Upper lobe of right lung (tissue), 1 donor: ENCODE measurements around the gene NUDT2. TPM values are rescaled to one million over a fixed set of nuclear protein-coding genes. Genes with fewer than 3 reads are reported as not detected.
"Not testable (repeated sequence)": the region's sequence is repeated elsewhere in the genome, so short reads cannot be mapped to it uniquely, and the experiment has no call there.

ENCODE experiments used
- ATAC-seq: fragments of 200-7000 bp; cut with Tn5 transposase; one replicate; pipeline ENCODE4 v1.9.1; 2020; ENCODE audit warnings: mild to moderate bottlenecking, moderate library complexity
- DNase-seq: peaks from one replicate; pipeline ENCODE4 v3.0.0-alpha.2; 2020
- H3K27ac ChIP-seq: fragments of 200-600 bp; one replicate; pipeline ENCODE4 v1.8.0; 2022
- H3K27me3 ChIP-seq: fragments of 200-600 bp; one replicate; pipeline ENCODE4 v1.8.0; 2022; ENCODE audit warnings: mild to moderate bottlenecking
- H3K36me3 ChIP-seq: fragments of 200-600 bp; one replicate; pipeline ENCODE4 v1.8.0; 2022
- H3K4me1 ChIP-seq: fragments of 200-600 bp; one replicate; pipeline ENCODE4 v1.8.0; 2022
- H3K4me3 ChIP-seq: fragments of 200-600 bp; one replicate; pipeline ENCODE4 v1.8.0; 2022; ENCODE audit warnings: mild to moderate bottlenecking
- H3K9me3 ChIP-seq: fragments of 200-600 bp; one replicate; pipeline ENCODE4 v1.8.0; 2022
- intact Hi-C: fragments of 100-400 bp; cut with DNase I; formaldehyde crosslinking; loops from one replicate; pipeline ENCODE4 v1.11.0; 2022
- total RNA-seq: library from RNA; stranded (reverse); fragmentation: NEBNext Ultra II Directional; extraction: Animal tissue kit (Norgen Biotek cat#: 25700); gene quantifications from one replicate; pipeline ENCODE4 v1.2.1, GENCODE V29; 2021
- TF ChIP-seq, protein P1 (sequence below): fragments of 200-600 bp; IDR thresholded peaks from one replicate; pipeline ENCODE4 v1.8.0; 2022; ENCODE audit warnings: antibody characterized with exemption
- donor health status: DM: no; HTN: yes; CAD: no; lungs with severe emphysema.

Gene NUDT2
- total RNA-seq, 1 donor from 2014 or later, result 11.5 TPM

DNA sequence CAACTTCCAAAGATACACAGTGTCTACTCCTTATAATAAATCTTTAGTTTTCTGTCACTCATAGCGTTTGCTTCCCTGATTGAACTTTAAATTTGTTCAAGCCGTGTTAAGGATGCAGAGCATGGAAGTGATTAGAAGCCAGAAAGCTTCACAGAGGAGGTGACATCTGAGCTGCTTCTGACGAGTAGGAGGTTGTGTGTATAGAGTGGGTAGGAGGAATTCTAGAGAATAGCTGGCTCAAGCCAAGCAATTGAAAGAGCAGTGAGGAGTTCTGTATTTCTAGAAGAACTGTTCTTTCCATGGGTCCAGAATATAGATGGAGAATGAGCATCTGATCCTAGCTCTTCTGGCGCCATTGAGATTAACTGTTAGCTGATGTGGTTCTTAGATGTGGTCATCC is 6.0 kb downstream of the NUDT2 start:
- intact Hi-C loops, result no loop called here
- DNase-seq, result no peak
- Histone ChIP-seq H3K36me3 (peaks cover 28% of the 10 kb centered on the region), H3K9me3 (no peaks in the 10 kb centered on the region), H3K27me3 (no peaks in the 10 kb centered on the region), H3K27ac (no peak overlapping the region), H3K4me3 (no peak overlapping the region), H3K4me1 (no peaks in the 10 kb centered on the region)
- ATAC-seq, result no peak
- TF ChIP-seq, protein P1, sequence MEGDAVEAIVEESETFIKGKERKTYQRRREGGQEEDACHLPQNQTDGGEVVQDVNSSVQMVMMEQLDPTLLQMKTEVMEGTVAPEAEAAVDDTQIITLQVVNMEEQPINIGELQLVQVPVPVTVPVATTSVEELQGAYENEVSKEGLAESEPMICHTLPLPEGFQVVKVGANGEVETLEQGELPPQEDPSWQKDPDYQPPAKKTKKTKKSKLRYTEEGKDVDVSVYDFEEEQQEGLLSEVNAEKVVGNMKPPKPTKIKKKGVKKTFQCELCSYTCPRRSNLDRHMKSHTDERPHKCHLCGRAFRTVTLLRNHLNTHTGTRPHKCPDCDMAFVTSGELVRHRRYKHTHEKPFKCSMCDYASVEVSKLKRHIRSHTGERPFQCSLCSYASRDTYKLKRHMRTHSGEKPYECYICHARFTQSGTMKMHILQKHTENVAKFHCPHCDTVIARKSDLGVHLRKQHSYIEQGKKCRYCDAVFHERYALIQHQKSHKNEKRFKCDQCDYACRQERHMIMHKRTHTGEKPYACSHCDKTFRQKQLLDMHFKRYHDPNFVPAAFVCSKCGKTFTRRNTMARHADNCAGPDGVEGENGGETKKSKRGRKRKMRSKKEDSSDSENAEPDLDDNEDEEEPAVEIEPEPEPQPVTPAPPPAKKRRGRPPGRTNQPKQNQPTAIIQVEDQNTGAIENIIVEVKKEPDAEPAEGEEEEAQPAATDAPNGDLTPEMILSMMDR, result no peak

DNA sequence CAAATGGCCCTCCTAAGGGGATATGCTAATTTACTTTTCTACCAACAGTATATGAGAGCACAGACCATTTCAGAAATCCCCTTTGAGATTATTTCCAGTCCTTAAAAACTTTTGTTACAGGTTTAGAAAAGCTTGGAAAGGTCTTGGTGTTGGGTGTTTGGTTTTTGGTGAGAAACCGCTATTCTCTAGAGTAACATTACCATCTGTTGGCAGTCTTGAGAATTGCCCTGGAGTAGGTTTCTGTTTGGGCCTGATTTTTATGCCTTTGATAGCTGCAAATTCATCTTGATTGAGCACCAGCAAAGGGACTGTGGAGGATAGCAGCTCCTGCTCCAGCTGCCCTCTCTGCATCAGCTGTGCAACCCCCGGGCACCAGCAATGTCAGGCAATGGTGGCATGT is 8.0 kb downstream of the NUDT2 start:
- TF ChIP-seq, protein P1, result no peak
- Histone ChIP-seq H3K27ac (no peak overlapping the region), H3K4me1 (peaks cover 3% of the 10 kb centered on the region), H3K36me3 (peaks cover 34% of the 10 kb centered on the region), H3K9me3 (no peaks in the 10 kb centered on the region), H3K4me3 (no peak overlapping the region), H3K27me3 (no peaks in the 10 kb centered on the region)
- intact Hi-C loops, result no loop called here
- no peak for ATAC-seq
- no peak for DNase-seq

GRCh38 chr9:34338079-34338478 is 8.7 kb downstream of the NUDT2 start:
- not testable (repeated sequence) for H3K4me1 ChIP-seq

GRCh38 chr9:34338665-34339385 is 9.5 kb downstream of the NUDT2 start:
- peaks cover 6% of the 10 kb centered on the region for H3K4me1 ChIP-seq
- peaks cover 34% of the 10 kb centered on the region for H3K36me3 ChIP-seq

More at GRCh38 chr9:34338079-34338478, 8.7 kb downstream of the NUDT2 start:
- H3K9me3 ChIP-seq, H3K27me3 ChIP-seq, H3K27ac ChIP-seq, DNase-seq, ATAC-seq, H3K4me3 ChIP-seq, intact Hi-C loops: not testable (repeated sequence)
- H3K36me3 ChIP-seq, result peaks cover 34% of the 10 kb centered on the region

DNA sequence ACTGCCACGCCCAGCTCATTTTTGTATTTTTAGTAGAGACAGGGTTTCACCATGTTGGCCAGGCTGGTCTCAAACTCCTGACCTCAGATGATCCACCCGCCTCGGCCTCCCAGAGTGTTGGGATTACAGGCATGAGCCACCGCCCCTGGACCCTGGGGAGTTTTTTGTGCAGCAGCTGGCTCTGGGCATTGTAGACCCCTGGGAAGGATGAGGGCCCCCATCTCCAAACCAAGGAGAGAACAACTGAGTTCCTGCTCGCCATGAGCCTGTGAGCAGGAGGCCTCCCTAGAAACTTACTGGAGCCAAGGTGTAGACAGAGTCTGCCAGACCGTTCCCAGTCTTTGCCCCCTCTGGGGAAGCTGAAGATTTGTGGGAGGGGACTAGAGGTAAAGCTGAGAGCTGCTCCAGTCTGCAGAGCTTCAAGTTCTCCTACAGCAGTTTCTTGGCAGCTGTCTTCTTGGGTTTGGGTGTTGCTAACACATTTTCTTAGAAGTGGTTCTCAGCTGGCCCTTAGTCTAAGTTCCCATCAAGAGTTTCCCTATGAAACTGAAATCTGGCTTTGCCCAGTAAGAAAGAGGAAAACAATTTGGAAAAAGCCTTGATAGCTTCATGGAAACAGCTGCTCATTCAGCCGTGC is 12.4 kb downstream of the NUDT2 start:
- TF ChIP-seq, protein P1, result no peak
- Histone ChIP-seq H3K4me1 (peaks cover 6% of the 10 kb centered on the region), H3K36me3 (peaks cover 34% of the 10 kb centered on the region), H3K27me3 (no peaks in the 10 kb centered on the region), H3K27ac (no peak overlapping the region), H3K4me3 (no peak overlapping the region), H3K9me3 (no peaks in the 10 kb centered on the region)
- intact Hi-C loops, result no loop called here
- no peak for ATAC-seq
- DNase-seq, result no peak

More at GRCh38 chr9:34338665-34339385, 9.5 kb downstream of the NUDT2 start:
- ATAC-seq, result no peak
- no peaks in the 10 kb centered on the region for H3K9me3 ChIP-seq
- intact Hi-C loops, result no loop called here
- H3K27ac ChIP-seq, result no peak overlapping the region
- no peaks in the 10 kb centered on the region for H3K27me3 ChIP-seq
- H3K4me3 ChIP-seq, result no peak overlapping the region
- TF ChIP-seq, protein P1, result no peak
- DNase-seq, result no peak

DNA sequence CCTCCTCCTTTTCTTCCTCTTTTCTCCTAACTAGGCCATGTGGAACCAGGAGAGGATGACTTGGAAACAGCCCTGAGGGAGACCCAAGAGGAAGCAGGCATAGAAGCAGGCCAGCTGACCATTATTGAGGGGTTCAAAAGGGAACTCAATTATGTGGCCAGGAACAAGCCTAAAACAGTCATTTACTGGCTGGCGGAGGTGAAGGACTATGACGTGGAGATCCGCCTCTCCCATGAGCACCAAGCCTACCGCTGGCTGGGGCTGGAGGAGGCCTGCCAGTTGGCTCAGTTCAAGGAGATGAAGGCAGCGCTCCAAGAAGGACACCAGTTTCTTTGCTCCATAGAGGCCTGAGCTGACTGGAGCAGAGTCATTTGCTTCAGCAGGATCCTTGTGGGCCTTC is 13.7 kb downstream of the NUDT2 start:
- Histone ChIP-seq H3K27me3 (no peaks in the 10 kb centered on the region), H3K36me3 (peaks cover 26% of the 10 kb centered on the region), H3K9me3 (no peaks in the 10 kb centered on the region), H3K27ac (no peak overlapping the region), H3K4me1 (peaks cover 6% of the 10 kb centered on the region), H3K4me3 (no peak overlapping the region)
- TF ChIP-seq, protein P1, result no peak
- no peak for DNase-seq
- intact Hi-C loops, result no loop called here
- ATAC-seq, result peak; percentile 40
